Activated B cell treated with CpG ODN at 0.5 μM for 24 hours (primary cell): Measurements from ENCODE around the gene CASZ1. TPM values are rescaled to one million over a fixed set of nuclear protein-coding genes. Genes with fewer than 3 reads are reported as not detected.

ENCODE experiments used
- ATAC-seq: fragments of 200-7000 bp; cut with Tn5 transposase; one replicate; pipeline ENCODE4 v1.10.0; 2021; ENCODE audit warnings: low read depth, mild to moderate bottlenecking, moderate library complexity
- CTCF ChIA-PET: fragments of 350-600 bp; sonication (Branson Sonifier 250); formaldehyde crosslinking; loops from one replicate; lab custom pipeline; 2021; ENCODE audit warnings: antibody characterized with exemption; lab: Charles Lee
- POLR2A ChIA-PET: fragments of 350-600 bp; sonication (Branson Sonifier 250); formaldehyde crosslinking; loops from one replicate; lab custom pipeline; 2021; ENCODE audit warnings: antibody characterized with exemption; lab: Charles Lee
- DNase-seq: peaks from one replicate; pipeline ENCODE4 v3.0.0; 2022
- H3K27ac Mint-ChIP-seq: one replicate; pipeline ENCODE4 v1.8.0; 2020; ENCODE audit warnings: mixed read lengths
- H3K27me3 Mint-ChIP-seq: one replicate; pipeline ENCODE4 v1.8.0; 2021; ENCODE audit warnings: mixed read lengths
- H3K36me3 Mint-ChIP-seq: one replicate; pipeline ENCODE4 v1.8.0; 2021; ENCODE audit warnings: low read depth, mixed read lengths
- H3K4me1 Mint-ChIP-seq: one replicate; pipeline ENCODE4 v1.8.0; 2021; ENCODE audit warnings: mixed read lengths
- H3K4me3 Mint-ChIP-seq: one replicate; pipeline ENCODE4 v1.8.0; 2020; ENCODE audit warnings: mild to moderate bottlenecking, mixed read lengths
- H3K9me3 Mint-ChIP-seq: one replicate; pipeline ENCODE4 v1.8.0; 2020; ENCODE audit warnings: mixed read lengths
- CTCF ChIP-seq: fragments of 200-600 bp; IDR thresholded peaks from one replicate; pipeline ENCODE4 v1.8.0; 2022; ENCODE audit warnings: antibody characterized with exemption, mild to moderate bottlenecking
- intact Hi-C: fragments of 100-400 bp; cut with micrococcal nuclease; formaldehyde crosslinking; loops from one replicate; pipeline ENCODE4 v1.15.1; 2024
- total RNA-seq: library from RNA; stranded (reverse); gene quantifications from 2 replicates; pipeline ENCODE4 v1.2.3, GENCODE V29; 2022

The CASZ1 gene
- total RNA-seq, 1 donor from 2014 or later = 35.6 TPM

- no peak for TF ChIP-seq CTCF
- Mint-ChIP-seq H3K4me1 (peaks cover 7% of the 10 kb centered on the region), H3K36me3 (no peaks in the 10 kb centered on the region), H3K27me3 (peaks cover 34% of the 10 kb centered on the region), H3K27ac (no peak overlapping the region), H3K9me3 (no peaks in the 10 kb centered on the region), H3K4me3 (no peak overlapping the region)
- POLR2A ChIA-PET = no interaction called here
- intact Hi-C loops = loop anchor here (5.0 kb wide), 1 partner anchor 107 kb away; no protein-coding TSS in a partner anchor
- no peak for DNase-seq
- no peak for ATAC-seq
- CTCF ChIA-PET = no interaction called here
These were observed 3.3 kb upstream of the CASZ1 start for GRCh38 chr1:10799726-10800125.

DNA sequence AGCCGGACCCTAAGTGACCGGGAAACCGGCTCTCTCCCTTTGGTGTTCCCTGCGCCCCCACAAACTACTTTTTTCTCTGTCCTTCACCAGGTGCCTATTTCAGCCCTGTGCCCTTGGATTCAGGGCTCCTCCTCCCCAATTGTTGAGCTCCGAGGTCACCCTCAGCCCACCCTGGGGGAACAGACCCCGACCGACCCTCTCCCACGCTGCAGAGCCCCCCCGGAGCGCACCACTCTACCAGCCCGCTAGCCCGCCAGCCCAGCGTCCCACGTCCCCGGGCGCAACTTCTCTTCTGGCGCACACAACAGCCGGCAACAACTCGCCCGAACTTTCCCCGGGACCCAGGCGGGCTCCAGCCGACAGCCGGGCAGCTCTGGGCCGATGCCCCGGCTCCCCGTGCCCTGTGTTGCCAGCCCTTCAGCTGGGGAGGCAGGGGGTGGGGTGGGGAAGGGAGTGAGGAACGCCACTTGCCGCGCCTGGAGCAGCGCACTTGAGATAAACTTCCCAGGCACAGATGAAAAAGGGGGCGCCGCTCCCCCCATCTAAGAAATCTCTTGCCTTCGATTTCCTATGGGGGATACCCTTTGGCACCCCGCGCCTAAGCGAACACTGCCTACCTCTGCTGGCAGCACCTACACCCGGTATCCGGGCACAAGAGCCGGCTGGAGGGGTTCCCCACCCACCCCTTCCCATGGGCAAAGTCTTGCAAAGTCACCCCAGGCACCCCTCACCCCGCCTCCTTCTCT, 997 bp downstream of the CASZ1 start:
- Mint-ChIP-seq H3K27ac (no peak overlapping the region), H3K9me3 (no peaks in the 10 kb centered on the region), H3K36me3 (no peaks in the 10 kb centered on the region), H3K27me3 (peaks cover 37% of the 10 kb centered on the region), H3K4me3 (peak overlapping the region; percentile 67), H3K4me1 (peaks cover 12% of the 10 kb centered on the region)
- no peak for TF ChIP-seq CTCF
- POLR2A ChIA-PET = no interaction called here
- DNase-seq (no peak), ATAC-seq (no peak)
- CTCF ChIA-PET = no interaction called here
- intact Hi-C loops = loop anchor here (5.0 kb wide), 1 partner anchor 103 kb away; no protein-coding TSS in a partner anchor

GRCh38 chr1:10794724-10795275, 1.6 kb downstream of the CASZ1 start:
- peaks cover 33% of the 10 kb centered on the region for H3K27me3 Mint-ChIP-seq
- TF ChIP-seq CTCF = no peak
- ChIA-PET POLR2A (no interaction called here), CTCF (no interaction called here)
- no peak for DNase-seq
- peaks cover 12% of the 10 kb centered on the region for H3K4me1 Mint-ChIP-seq
- peak overlapping the region; percentile 67 for H3K4me3 Mint-ChIP-seq
- H3K9me3 Mint-ChIP-seq = no peaks in the 10 kb centered on the region
- intact Hi-C loops = loop anchor here (5.0 kb wide), 1 partner anchor 102 kb away; no protein-coding TSS in a partner anchor
- H3K36me3 Mint-ChIP-seq = no peaks in the 10 kb centered on the region
- H3K27ac Mint-ChIP-seq = no peak overlapping the region
- no peak for ATAC-seq

DNA sequence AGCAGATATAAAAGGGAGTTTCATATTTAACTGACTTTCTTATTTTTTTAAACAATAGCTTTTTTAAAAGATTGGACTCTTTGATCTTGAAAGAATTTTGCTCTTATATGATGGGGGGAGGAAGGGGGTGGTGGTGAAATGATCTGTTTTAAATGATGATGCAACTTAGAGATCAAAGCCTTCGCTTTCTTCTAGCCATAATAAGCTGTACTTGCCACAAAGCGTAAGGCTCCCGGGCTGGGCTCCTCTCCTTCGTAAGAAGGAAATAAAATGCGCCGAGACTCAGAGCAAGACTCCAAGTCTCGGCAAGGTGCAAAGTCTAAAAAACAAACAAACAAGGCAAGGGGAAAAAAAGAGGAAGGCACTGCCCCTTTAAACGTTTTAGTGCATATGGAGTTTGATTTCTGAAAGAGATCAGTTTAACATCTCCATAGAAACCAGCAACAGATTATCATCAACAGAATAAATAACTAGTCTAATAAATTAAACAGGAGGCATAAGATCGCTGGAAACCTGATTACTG, 3.3 kb downstream of the CASZ1 start:
- Mint-ChIP-seq H3K4me1 (peaks cover 12% of the 10 kb centered on the region), H3K27ac (no peak overlapping the region), H3K36me3 (no peaks in the 10 kb centered on the region), H3K27me3 (peaks cover 23% of the 10 kb centered on the region), H3K4me3 (peak overlapping the region; percentile 5), H3K9me3 (no peaks in the 10 kb centered on the region)
- ChIA-PET POLR2A (no interaction called here), CTCF (no interaction called here)
- ATAC-seq (no peak), DNase-seq (no peak)
- no peak for TF ChIP-seq CTCF
- intact Hi-C loops = no loop called here

- peaks cover 23% of the 10 kb centered on the region for H3K27me3 Mint-ChIP-seq
- no peak for DNase-seq
- ATAC-seq = no peak
- H3K4me3 Mint-ChIP-seq = no peak overlapping the region
- no peak overlapping the region for H3K27ac Mint-ChIP-seq
- intact Hi-C loops = no loop called here
- ChIA-PET CTCF (no interaction called here), POLR2A (no interaction called here)
- H3K9me3 Mint-ChIP-seq = no peaks in the 10 kb centered on the region
- H3K36me3 Mint-ChIP-seq = no peaks in the 10 kb centered on the region
- H3K4me1 Mint-ChIP-seq = peaks cover 12% of the 10 kb centered on the region
- no peak for TF ChIP-seq CTCF
These were observed 5.1 kb downstream of the CASZ1 start for GRCh38 chr1:10791105-10791951.
